GM12891 (cell line): ENCODE measurements around the gene SLCO2A1.

ENCODE experiments used
- POLR2A ChIP-seq: IDR thresholded peaks from 2 replicates; pipeline ENCODE4 v1.6.1; 2011; ENCODE audit warnings: low read depth, low read length, control low read depth
- POLR2AphosphoS5 ChIP-seq: IDR thresholded peaks from 2 replicates; pipeline ENCODE4 v1.6.1; 2011; ENCODE audit warnings: low read depth, low read length, control low read depth
- POU2F2 ChIP-seq: IDR thresholded peaks from 2 replicates; pipeline ENCODE4 v1.6.1; 2011; ENCODE audit warnings: low read depth, mild to moderate bottlenecking, control low read depth, low read length, moderate library complexity
- TAF1 ChIP-seq: IDR thresholded peaks from 2 replicates; pipeline ENCODE4 v1.6.1; 2011; ENCODE audit warnings: low read depth, low read length, control low read depth

DNA sequence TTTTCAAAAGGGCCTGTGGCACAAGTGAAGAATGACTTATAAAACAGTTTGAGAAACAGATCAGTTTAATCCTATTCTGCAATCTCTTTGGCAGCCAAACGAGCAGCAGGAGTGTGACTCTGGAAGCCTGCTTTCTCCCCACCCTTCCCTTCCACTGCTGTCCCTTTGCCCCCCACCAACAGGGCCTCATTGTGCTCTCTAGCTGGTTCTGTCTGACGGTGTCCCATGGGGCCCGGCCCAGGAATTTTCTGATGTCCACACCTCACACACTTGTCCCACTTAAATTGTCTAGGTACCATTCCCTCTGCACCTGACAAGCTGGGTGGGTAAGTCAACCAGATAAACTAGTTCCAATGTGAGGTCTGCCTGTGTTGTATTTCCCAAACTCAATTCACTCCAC is 16.4 kb downstream of the SLCO2A1 start:
- TF ChIP-seq POLR2A (no peak), POU2F2 (no peak), TAF1 (no peak), POLR2AphosphoS5 (no peak)
